Gastrocnemius medialis (tissue), 4 donors: ENCODE results near the gene F13A1. TPM values are rescaled to one million over a fixed set of nuclear protein-coding genes. Genes with fewer than 3 reads are reported as not detected.

ENCODE experiments used
- ATAC-seq, 2 donors: fragments of 150-250 bp; one replicate each; pipeline ENCODE4 v1.9.1; 2016
- DNase-seq, 2 donors: peaks; one replicate each; pipeline ENCODE4 v3.0.0-alpha.2; 2019
- H3K27ac ChIP-seq, 4 donors: fragments of 200-600 bp; sonication (generic); 1 replicate in 1 of 4; 2 replicates in 3 of 4; pipeline ENCODE4 v1.5.1; 2016 to 2018; ENCODE audit warnings: mild to moderate bottlenecking in 2 of 4, moderate library complexity in 1 of 4
- H3K27me3 ChIP-seq, 3 donors: fragments of 200-600 bp; sonication (generic) in 2 of 3; 1 replicate in 1 of 3; 2 replicates in 2 of 3; pipeline versions ENCODE4 v1.5.1 to v1.6.0; 2016 to 2019; ENCODE audit warnings: mild to moderate bottlenecking in 1 of 3, moderate library complexity in 1 of 3
- H3K36me3 ChIP-seq, 2 donors: fragments of 200-600 bp; sonication (generic) in 1 of 2; one replicate each; pipeline ENCODE4 v1.5.1; 2017 to 2018
- H3K4me1 ChIP-seq, 2 donors: fragments of 200-600 bp; sonication (generic) in 1 of 2; one replicate each; pipeline ENCODE4 v1.5.1; 2016 to 2017; ENCODE audit warnings: mild to moderate bottlenecking in 2 of 2
- H3K4me3 ChIP-seq, 4 donors: fragments of 200-600 bp; sonication (generic) in 3 of 4; 1 replicate in 1 of 4; 2 replicates in 3 of 4; pipeline ENCODE4 v1.5.1; 2016 to 2019; ENCODE audit warnings: mild to moderate bottlenecking in 2 of 4
- H3K9me3 ChIP-seq, 3 donors: fragments of 200-600 bp; sonication (generic) in 2 of 3; 1 replicate in 1 of 3; 2 replicates in 2 of 3; pipeline ENCODE4 v1.5.1; 2016 to 2019
- CTCF ChIP-seq, 5 experiments: fragments of 450-650 bp in 3 of 5; fragments of 200-600 bp in 2 of 5; sonication (generic) in 2 of 5; IDR thresholded peaks in 4 of 5; conservative IDR thresholded peaks in 1 of 5; 1 replicate in 4 of 5; 2 replicates in 1 of 5; pipeline ENCODE4 v1.5.1; 2016 to 2019; ENCODE audit warnings: antibody characterized with exemption in 5 of 5, mild to moderate bottlenecking in 3 of 5, moderate library complexity in 3 of 5
- POLR2A ChIP-seq, 2 donors: fragments of 450-650 bp; IDR thresholded peaks; one replicate each; pipeline ENCODE4 v1.6.1; 2017; ENCODE audit warnings: antibody characterized with exemption in 2 of 2, mild to moderate bottlenecking in 2 of 2, moderate library complexity in 2 of 2
- in situ Hi-C, 4 donors: fragments of 200-750 bp; cut with MboI; loops; one replicate each; pipeline versions ENCODE4 v1.15.0 to v1.8.0; 2017; ENCODE audit warnings: low sequenced_read_pairs in 4 of 4
- intact Hi-C: fragments of 100-400 bp; cut with DNase I; formaldehyde crosslinking; loops from one replicate; pipeline ENCODE4 v1.15.1; 2023; ENCODE audit warnings: low total_unique reads
- total RNA-seq, 4 donors: library from RNA; depleted of rRNA; stranded (reverse); fragments of >200 nt; gene quantifications; one replicate each; pipeline versions ENCODE4 v1.1.0 to v1.2.3, GENCODE V29; 2016

F13A1 gene
- total RNA-seq, 4 donors from 2014 or later = 19.9 to 61.1 (median 33.9) TPM

GRCh38 chr6:6332811-6333244 lies 12.4 kb upstream of the F13A1 start:
- TF ChIP-seq CTCF (IDR thresholded peaks at IDR 0.05 in 4 of 5, conservative IDR thresholded peaks at IDR 0.05 in 1 of 5) = no peak
- TF ChIP-seq POLR2A (IDR thresholded peaks at IDR 0.05) = no peak
- Histone ChIP-seq H3K27ac (no peak overlapping the region), H3K4me1 (peaks cover 0 to 8% of the 10 kb centered on the region in 2 donors), H3K36me3 (no peaks in the 10 kb centered on the region), H3K9me3 (no peaks in the 10 kb centered on the region), H3K27me3 (no peaks in the 10 kb centered on the region), H3K4me3 (no peak overlapping the region)
- ATAC-seq (no peak), DNase-seq (no peak)
- in situ Hi-C loops = no loop called here
- intact Hi-C loops = no loop called here

DNA sequence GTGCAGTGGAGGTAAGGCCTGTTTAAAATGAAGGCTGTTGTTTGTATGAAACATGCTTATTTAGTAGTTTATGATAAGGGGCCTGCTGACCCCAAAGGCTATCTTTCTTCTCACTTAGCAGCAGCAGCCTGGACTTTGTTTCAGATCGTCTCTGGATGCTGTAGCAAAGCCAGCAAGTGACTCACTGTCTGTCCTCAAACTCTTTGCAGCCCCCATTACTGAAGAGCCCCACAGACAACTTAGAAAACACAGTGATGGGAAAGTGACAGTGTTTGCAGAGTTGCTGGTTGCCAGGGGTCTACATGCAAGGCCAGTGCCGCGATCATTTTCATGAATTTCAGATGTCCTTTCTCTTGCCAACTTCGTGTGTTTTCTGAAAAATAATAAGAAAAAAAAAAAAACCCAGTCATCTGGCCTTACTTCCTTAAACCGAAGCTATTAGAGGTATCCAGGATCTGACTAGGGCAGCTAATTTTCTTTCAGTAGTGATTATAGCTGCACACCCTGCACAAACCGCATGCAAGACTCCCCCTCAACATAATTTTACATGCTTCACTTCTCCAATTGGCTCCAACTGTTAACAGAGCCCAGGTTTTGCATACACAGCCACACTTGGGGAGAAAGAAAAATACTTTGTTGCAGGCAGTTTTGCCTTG lies 11.6 kb upstream of the F13A1 start:
- in situ Hi-C loops = no loop called here
- intact Hi-C loops = no loop called here
- Histone ChIP-seq H3K4me1 (peaks cover 0 to 8% of the 10 kb centered on the region in 2 donors), H3K27me3 (no peaks in the 10 kb centered on the region), H3K36me3 (no peaks in the 10 kb centered on the region), H3K27ac (peak overlapping the region in 3 of 4 donors; percentile 27 to 41 (median 28)), H3K9me3 (no peaks in the 10 kb centered on the region), H3K4me3 (no peak overlapping the region)
- TF ChIP-seq POLR2A (IDR thresholded peaks at IDR 0.05) (no peak), CTCF (IDR thresholded peaks at IDR 0.05 in 4 of 5, conservative IDR thresholded peaks at IDR 0.05 in 1 of 5) (no peak)
- ATAC-seq (no peak), DNase-seq (no peak)

- DNase-seq (no peak), ATAC-seq (no peak)
- H3K27ac ChIP-seq = peak overlapping the region in 3 of 4 donors; percentile 28 to 41 (median 32)
- no peaks in the 10 kb centered on the region for H3K9me3 ChIP-seq
- H3K36me3 ChIP-seq = no peaks in the 10 kb centered on the region
- H3K27me3 ChIP-seq = no peaks in the 10 kb centered on the region
- peaks cover 0 to 8% of the 10 kb centered on the region in 2 donors for H3K4me1 ChIP-seq
- no peak overlapping the region for H3K4me3 ChIP-seq
- TF ChIP-seq CTCF (IDR thresholded peaks at IDR 0.05 in 4 of 5, conservative IDR thresholded peaks at IDR 0.05 in 1 of 5) (no peak), POLR2A (IDR thresholded peaks at IDR 0.05) (no peak)
- intact Hi-C loops = no loop called here
- in situ Hi-C loops = no loop called here
Observed at GRCh38 chr6:6331393-6331792, 10.9 kb upstream of the F13A1 start.

- in situ Hi-C loops = no loop called here
- TF ChIP-seq POLR2A (IDR thresholded peaks at IDR 0.05) (no peak), CTCF (IDR thresholded peaks at IDR 0.05 in 4 of 5, conservative IDR thresholded peaks at IDR 0.05 in 1 of 5) (no peak)
- Histone ChIP-seq H3K27me3 (no peaks in the 10 kb centered on the region), H3K27ac (peak overlapping the region in 1 of 4 donors; percentile 28), H3K4me1 (peaks cover 0 to 8% of the 10 kb centered on the region in 2 donors), H3K9me3 (no peaks in the 10 kb centered on the region), H3K4me3 (no peak overlapping the region), H3K36me3 (no peaks in the 10 kb centered on the region)
- DNase-seq (no peak), ATAC-seq (no peak)
- intact Hi-C loops = no loop called here
Observed at GRCh38 chr6:6330407-6330806, 9.9 kb upstream of the F13A1 start.

GRCh38 chr6:6328451-6328850 lies 8.0 kb upstream of the F13A1 start:
- Histone ChIP-seq H3K9me3 (no peaks in the 10 kb centered on the region), H3K27ac (no peak overlapping the region), H3K4me3 (no peak overlapping the region), H3K36me3 (no peaks in the 10 kb centered on the region), H3K4me1 (peaks cover 0 to 8% of the 10 kb centered on the region in 2 donors), H3K27me3 (no peaks in the 10 kb centered on the region)
- in situ Hi-C loops (no loop called here), intact Hi-C loops (no loop called here)
- no peak for TF ChIP-seq POLR2A (IDR thresholded peaks at IDR 0.05)
- TF ChIP-seq CTCF (IDR thresholded peaks at IDR 0.05 in 4 of 5, conservative IDR thresholded peaks at IDR 0.05 in 1 of 5) = no peak
- no peak for DNase-seq
- ATAC-seq = no peak
